Measurements from ENCODE around the gene MALSU1. TPM values are rescaled to one million over a fixed set of nuclear protein-coding genes. Genes with fewer than 3 reads are reported as not detected.

MALSU1 gene
- total RNA-seq, 1 donor from 2014 or later = 46.3 TPM

DNA sequence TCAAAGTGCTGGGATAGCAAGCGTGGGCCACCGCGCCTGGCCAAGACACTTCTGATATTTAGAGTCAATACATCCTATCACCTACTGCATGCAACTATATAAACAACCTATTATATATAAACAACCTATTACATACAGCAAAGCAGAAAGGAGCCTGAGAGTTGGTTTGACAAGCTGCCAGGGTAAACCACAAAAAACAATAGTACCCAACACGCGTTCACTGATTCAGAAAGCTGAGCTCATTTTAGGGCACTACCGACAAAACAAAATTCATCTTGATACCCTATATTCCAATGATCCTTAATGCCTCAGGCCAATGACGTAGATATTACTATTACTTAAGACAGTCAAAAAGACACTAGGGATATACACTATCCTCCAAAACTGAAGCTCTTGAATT, 16.2 kb downstream of the MALSU1 start:
- no peak for DNase-seq
- no peak for TF ChIP-seq CTCF (IDR thresholded peaks at IDR 0.05; ENCODE audit: partially characterized antibody, unreplicated experiment)
- Mint-ChIP-seq H3K9me3 (ENCODE audit: unreplicated experiment) (peaks cover 7% of the 10 kb centered on the region), H3K27me3 (ENCODE audit: unreplicated experiment) (no peaks in the 10 kb centered on the region), H3K4me3 (ENCODE audit: unreplicated experiment) (no peak overlapping the region), H3K36me3 (ENCODE audit: unreplicated experiment) (peaks cover 4% of the 10 kb centered on the region), H3K4me1 (ENCODE audit: low read depth, unreplicated experiment) (peaks cover 18% of the 10 kb centered on the region), H3K27ac (ENCODE audit: unreplicated experiment) (no peak overlapping the region)

GRCh38 chr7:23331132-23331531, 32.0 kb downstream of the MALSU1 start:
- Mint-ChIP-seq H3K4me1 (ENCODE audit: low read depth, unreplicated experiment) (peaks cover 4% of the 10 kb centered on the region), H3K9me3 (ENCODE audit: unreplicated experiment) (peaks cover 1% of the 10 kb centered on the region)

DNA sequence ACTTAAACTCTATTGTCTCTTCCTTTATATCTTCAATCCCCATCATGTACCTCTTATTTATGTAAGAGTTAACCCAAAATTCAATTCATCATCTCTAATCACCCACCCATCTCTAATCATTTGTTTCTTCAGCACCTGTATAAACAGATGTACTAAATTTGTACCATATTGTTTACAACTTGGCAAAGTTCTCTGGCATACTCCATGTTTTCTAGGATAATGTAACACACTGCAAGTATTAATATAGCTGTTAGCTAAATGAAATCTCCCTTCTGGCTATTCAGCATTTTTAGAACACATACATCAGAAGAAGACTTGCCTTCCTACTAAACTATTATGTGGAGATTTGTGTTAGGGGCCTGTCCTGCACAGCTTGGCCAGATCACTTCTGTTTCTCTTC, 33.1 kb downstream of the MALSU1 start:
- no peak for TF ChIP-seq CTCF (IDR thresholded peaks at IDR 0.05; ENCODE audit: partially characterized antibody, unreplicated experiment)
- Mint-ChIP-seq H3K27ac (ENCODE audit: unreplicated experiment) (no peak overlapping the region), H3K4me1 (ENCODE audit: low read depth, unreplicated experiment) (peaks cover 4% of the 10 kb centered on the region), H3K9me3 (ENCODE audit: unreplicated experiment) (peaks cover 1% of the 10 kb centered on the region), H3K4me3 (ENCODE audit: unreplicated experiment) (no peak overlapping the region), H3K36me3 (ENCODE audit: unreplicated experiment) (no peaks in the 10 kb centered on the region), H3K27me3 (ENCODE audit: unreplicated experiment) (no peaks in the 10 kb centered on the region)
- DNase-seq = no peak

More at GRCh38 chr7:23331132-23331531, 32.0 kb downstream of the MALSU1 start:
- Mint-ChIP-seq H3K36me3 (ENCODE audit: unreplicated experiment) (no peaks in the 10 kb centered on the region), H3K27ac (ENCODE audit: unreplicated experiment) (no peak overlapping the region), H3K4me3 (ENCODE audit: unreplicated experiment) (no peak overlapping the region), H3K27me3 (ENCODE audit: unreplicated experiment) (no peaks in the 10 kb centered on the region)
- no peak for TF ChIP-seq CTCF (IDR thresholded peaks at IDR 0.05; ENCODE audit: partially characterized antibody, unreplicated experiment)
- DNase-seq = no peak

DNA sequence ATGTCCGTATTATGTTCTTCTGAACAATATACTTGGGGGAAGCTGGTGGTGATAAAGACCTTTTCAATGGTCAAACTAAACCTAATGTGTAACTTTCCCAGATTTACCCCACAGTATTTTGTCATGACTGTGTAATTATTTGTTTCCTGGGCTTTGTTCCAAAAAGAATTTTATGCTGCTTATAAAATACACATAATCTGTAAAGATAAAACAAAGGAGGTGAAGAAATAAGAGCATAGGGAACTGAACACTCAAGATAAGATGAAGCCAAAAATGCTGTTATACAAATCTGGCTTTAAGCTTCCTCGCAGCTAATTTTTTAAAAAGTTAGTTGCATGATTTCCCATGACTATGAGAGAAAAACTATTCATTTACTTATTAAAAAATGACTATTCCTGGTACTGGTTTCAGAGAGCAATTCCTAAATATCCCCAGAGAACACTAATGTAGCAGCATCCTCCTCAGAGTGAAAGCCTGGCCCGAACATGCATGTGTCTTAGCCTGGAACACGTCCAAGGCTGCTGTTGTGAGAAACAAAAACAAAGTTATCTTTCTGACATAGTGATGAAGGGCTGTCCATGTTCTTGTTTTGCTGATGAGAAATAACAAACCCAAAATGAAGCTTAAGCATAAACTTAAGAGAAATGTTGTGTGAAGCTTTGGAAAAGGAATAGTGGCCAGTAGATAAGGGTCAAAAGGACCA, 33.9 kb downstream of the MALSU1 start:
- Mint-ChIP-seq H3K27ac (ENCODE audit: unreplicated experiment) (no peak overlapping the region), H3K9me3 (ENCODE audit: unreplicated experiment) (peaks cover 1% of the 10 kb centered on the region), H3K4me3 (ENCODE audit: unreplicated experiment) (no peak overlapping the region), H3K4me1 (ENCODE audit: low read depth, unreplicated experiment) (peaks cover 4% of the 10 kb centered on the region), H3K36me3 (ENCODE audit: unreplicated experiment) (no peaks in the 10 kb centered on the region), H3K27me3 (ENCODE audit: unreplicated experiment) (no peaks in the 10 kb centered on the region)
- DNase-seq = no peak
- no peak for TF ChIP-seq CTCF (IDR thresholded peaks at IDR 0.05; ENCODE audit: partially characterized antibody, unreplicated experiment)

DNA sequence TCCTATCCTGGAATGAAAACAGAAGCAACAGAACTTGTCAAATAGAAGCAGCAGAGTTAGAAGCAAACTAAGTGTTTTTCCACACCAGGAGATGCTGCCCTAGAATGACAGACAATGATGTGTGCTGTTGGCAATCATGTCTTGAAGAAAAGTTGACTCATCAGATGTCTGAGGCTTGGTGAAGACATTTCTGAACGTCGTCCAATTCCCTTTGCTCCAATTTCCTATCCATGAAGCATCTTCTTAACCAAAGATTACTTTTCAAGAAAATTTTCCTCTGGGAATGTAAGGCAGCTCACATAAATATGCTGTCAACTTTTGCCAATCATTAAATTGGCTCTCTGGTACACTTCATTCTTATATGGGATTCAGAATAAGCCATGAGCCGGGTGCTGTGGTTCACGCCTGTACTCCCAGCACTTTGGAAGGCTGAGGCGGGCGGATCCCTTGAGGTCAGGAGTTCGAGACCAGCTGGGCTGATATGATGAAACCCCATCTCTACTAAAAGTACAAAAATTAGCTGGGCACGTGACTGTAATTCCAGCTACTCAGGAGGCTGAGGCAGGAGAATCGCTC, 34.6 kb downstream of the MALSU1 start:
- Mint-ChIP-seq H3K27ac (ENCODE audit: unreplicated experiment) (no peak overlapping the region), H3K36me3 (ENCODE audit: unreplicated experiment) (no peaks in the 10 kb centered on the region), H3K4me1 (ENCODE audit: low read depth, unreplicated experiment) (peaks cover 4% of the 10 kb centered on the region), H3K9me3 (ENCODE audit: unreplicated experiment) (no peaks in the 10 kb centered on the region), H3K4me3 (ENCODE audit: unreplicated experiment) (no peak overlapping the region), H3K27me3 (ENCODE audit: unreplicated experiment) (no peaks in the 10 kb centered on the region)
- no peak for DNase-seq
- TF ChIP-seq CTCF (IDR thresholded peaks at IDR 0.05; ENCODE audit: partially characterized antibody, unreplicated experiment) = no peak

All from glutamatergic neuron (in vitro differentiated cells).